DOHH2 (cell line): ENCODE data around the gene EPS8L2.

Experiments
- H3F3A ChIP-seq: fragments of 200-600 bp; sonication (generic), shearing (Covaris generic); 2 replicates; pipeline ENCODE4 v1.6.0; 2016; ENCODE audit warnings: antibody characterized with exemption, mild to moderate bottlenecking; ENCODE audit not compliant: control insufficient read depth, insufficient read depth
- H3K27ac ChIP-seq: fragments of 200-600 bp; sonication (generic); 2 replicates; pipeline ENCODE4 v1.5.1; 2014; ENCODE audit warnings: low read depth, mild to moderate bottlenecking, low read length, moderate library complexity
- H3K27me3 ChIP-seq: fragments of 200-600 bp; sonication (generic); 2 replicates; pipeline ENCODE4 v1.6.1; 2014; ENCODE audit warnings: mild to moderate bottlenecking, low read length, mixed read lengths; ENCODE audit not compliant: control insufficient read depth
- H3K36me3 ChIP-seq: fragments of 200-600 bp; sonication (generic); 2 replicates; pipeline ENCODE4 v1.6.1; 2014; ENCODE audit warnings: mild to moderate bottlenecking, low read length, moderate library complexity, mixed read lengths; ENCODE audit not compliant: control insufficient read depth
- H3K4me1 ChIP-seq: fragments of 200-600 bp; sonication (generic); 2 replicates; pipeline ENCODE4 v1.6.1; 2014; ENCODE audit warnings: mild to moderate bottlenecking, low read length, mixed read lengths; ENCODE audit not compliant: control insufficient read depth
- H3K4me2 ChIP-seq: fragments of 200-600 bp; sonication (generic); 2 replicates; pipeline ENCODE4 v1.6.0; 2014; ENCODE audit warnings: mild to moderate bottlenecking, low read length, moderate library complexity
- H3K4me3 ChIP-seq: fragments of 200-600 bp; sonication (generic); 2 replicates; pipeline ENCODE4 v1.5.1; 2014; ENCODE audit warnings: mild to moderate bottlenecking, low read length, mixed read lengths
- H3K79me2 ChIP-seq: fragments of 200-600 bp; sonication (generic); 2 replicates; pipeline ENCODE4 v1.6.1; 2014; ENCODE audit warnings: mild to moderate bottlenecking, low read length, mixed read lengths; ENCODE audit not compliant: control insufficient read depth
- H3K9me2 ChIP-seq: fragments of 200-600 bp; sonication (generic); replicated peaks from 2 replicates; pipeline ENCODE4 v1.6.1; 2014; ENCODE audit warnings: mild to moderate bottlenecking, low read length, mixed read lengths; ENCODE audit not compliant: control insufficient read depth
- H3K9me3 ChIP-seq: fragments of 200-600 bp; sonication (generic); 2 replicates; pipeline ENCODE4 v1.6.1; 2014; ENCODE audit warnings: antibody characterized with exemption, low read length, mixed read lengths; ENCODE audit not compliant: control insufficient read depth, insufficient read depth
- H4K20me1 ChIP-seq: fragments of 200-600 bp; sonication (generic); 2 replicates; pipeline ENCODE4 v1.6.0; 2014; ENCODE audit warnings: low read depth, mild to moderate bottlenecking, antibody characterized with exemption, low read length, moderate library complexity; ENCODE audit not compliant: control insufficient read depth, insufficient read depth
- EZH2phosphoT487 ChIP-seq: fragments of 200-600 bp; sonication (generic); IDR thresholded peaks from 2 replicates; pipeline ENCODE4 v1.6.1; 2017; ENCODE audit warnings: borderline replicate concordance, mild to moderate bottlenecking, antibody characterized with exemption, low read length, moderate library complexity, mixed read lengths
- TF ChIP-seq, protein P1 (sequence below): fragments of 200-600 bp; sonication (generic); IDR thresholded peaks from one replicate; pipeline ENCODE4 v1.5.1; 2014; ENCODE audit warnings: antibody characterized with exemption, mild to moderate bottlenecking, low read depth, low read length; ENCODE audit not compliant: poor library complexity, severe bottlenecking

Gene EPS8L2

DNA sequence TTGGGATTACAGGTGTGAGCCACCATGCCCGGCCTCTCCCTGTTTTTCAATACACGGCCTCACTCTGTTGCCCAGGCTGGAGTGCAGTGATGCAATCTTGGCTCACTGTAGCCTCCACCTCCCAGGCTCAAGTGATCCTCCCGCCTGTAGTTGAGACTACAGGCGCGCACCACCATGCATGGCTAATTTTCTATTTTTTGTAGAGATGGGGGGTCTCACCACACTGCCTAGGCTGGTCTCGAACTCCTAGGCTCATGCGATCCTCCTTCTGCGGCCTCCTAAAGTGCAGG, 59.7 kb downstream of the EPS8L2 start:
- TF ChIP-seq, protein P1, sequence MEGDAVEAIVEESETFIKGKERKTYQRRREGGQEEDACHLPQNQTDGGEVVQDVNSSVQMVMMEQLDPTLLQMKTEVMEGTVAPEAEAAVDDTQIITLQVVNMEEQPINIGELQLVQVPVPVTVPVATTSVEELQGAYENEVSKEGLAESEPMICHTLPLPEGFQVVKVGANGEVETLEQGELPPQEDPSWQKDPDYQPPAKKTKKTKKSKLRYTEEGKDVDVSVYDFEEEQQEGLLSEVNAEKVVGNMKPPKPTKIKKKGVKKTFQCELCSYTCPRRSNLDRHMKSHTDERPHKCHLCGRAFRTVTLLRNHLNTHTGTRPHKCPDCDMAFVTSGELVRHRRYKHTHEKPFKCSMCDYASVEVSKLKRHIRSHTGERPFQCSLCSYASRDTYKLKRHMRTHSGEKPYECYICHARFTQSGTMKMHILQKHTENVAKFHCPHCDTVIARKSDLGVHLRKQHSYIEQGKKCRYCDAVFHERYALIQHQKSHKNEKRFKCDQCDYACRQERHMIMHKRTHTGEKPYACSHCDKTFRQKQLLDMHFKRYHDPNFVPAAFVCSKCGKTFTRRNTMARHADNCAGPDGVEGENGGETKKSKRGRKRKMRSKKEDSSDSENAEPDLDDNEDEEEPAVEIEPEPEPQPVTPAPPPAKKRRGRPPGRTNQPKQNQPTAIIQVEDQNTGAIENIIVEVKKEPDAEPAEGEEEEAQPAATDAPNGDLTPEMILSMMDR: no peak
- TF ChIP-seq EZH2phosphoT487: no peak
- 0 out of 2 replicates have a peak, but pooled peaks cover 7% of the 10 kb centered on the region for H4K20me1 ChIP-seq
- H3K4me3 ChIP-seq: no peak overlapping the region
- H3K9me2 ChIP-seq: no peaks in the 10 kb centered on the region
- no peaks in the 10 kb centered on the region for H3K27me3 ChIP-seq
- H3K79me2 ChIP-seq: no peaks in the 10 kb centered on the region; the same call in 1 of the 2 replicates
- H3K9me3 ChIP-seq: no peaks in the 10 kb centered on the region
- no peak overlapping the region for H3K4me2 ChIP-seq
- peaks cover 70% of the 10 kb centered on the region for H3K36me3 ChIP-seq
- H3K27ac ChIP-seq: no peak overlapping the region
- no peaks in the 10 kb centered on the region for H3K4me1 ChIP-seq
- H3F3A ChIP-seq: peaks cover 13% of the 10 kb centered on the region

GRCh38 chr11:766106-766935, 60.3 kb downstream of the EPS8L2 start:
- H3K4me1 ChIP-seq: no peaks in the 10 kb centered on the region
- TF ChIP-seq EZH2phosphoT487: no peak
- TF ChIP-seq, protein P1: no peak
- no peaks in the 10 kb centered on the region for H3K9me2 ChIP-seq
- H3K4me3 ChIP-seq: no peak overlapping the region
- no peaks in the 10 kb centered on the region; the same call in 1 of the 2 replicates for H3K79me2 ChIP-seq
- no peaks in the 10 kb centered on the region for H3K9me3 ChIP-seq
- H3K27me3 ChIP-seq: no peaks in the 10 kb centered on the region
- no peak overlapping the region for H3K4me2 ChIP-seq
- H3F3A ChIP-seq: peaks cover 12% of the 10 kb centered on the region
- H3K36me3 ChIP-seq: peaks cover 74% of the 10 kb centered on the region
- H4K20me1 ChIP-seq: peaks cover 7% of the 10 kb centered on the region; the same call in 1 of the 2 replicates
- H3K27ac ChIP-seq: no peak overlapping the region

DNA sequence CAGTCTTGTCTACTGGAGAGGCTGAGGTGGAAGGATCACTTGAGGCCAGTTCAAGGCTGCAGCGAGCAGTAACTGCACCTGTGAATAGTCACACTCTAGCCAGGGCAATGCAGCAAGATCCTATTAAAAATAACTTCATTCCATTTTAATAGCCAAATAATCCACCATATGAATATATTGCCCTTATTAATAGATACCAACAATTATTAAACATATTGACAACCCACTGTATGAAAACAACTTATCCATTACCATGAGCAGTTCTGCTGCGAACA, 60.8 kb downstream of the EPS8L2 start:
- TF ChIP-seq, protein P1: no peak
- no peak for TF ChIP-seq EZH2phosphoT487
- H3K4me3 ChIP-seq: no peak overlapping the region
- peaks cover 9% of the 10 kb centered on the region for H3F3A ChIP-seq
- H3K9me2 ChIP-seq: no peaks in the 10 kb centered on the region
- H4K20me1 ChIP-seq: peaks cover 7% of the 10 kb centered on the region; the same call in 1 of the 2 replicates
- no peak overlapping the region for H3K27ac ChIP-seq
- no peaks in the 10 kb centered on the region for H3K27me3 ChIP-seq
- H3K79me2 ChIP-seq: no peaks in the 10 kb centered on the region; the same call in 1 of the 2 replicates
- H3K9me3 ChIP-seq: no peaks in the 10 kb centered on the region
- H3K4me2 ChIP-seq: no peak overlapping the region
- H3K36me3 ChIP-seq: peaks cover 74% of the 10 kb centered on the region
- H3K4me1 ChIP-seq: no peaks in the 10 kb centered on the region
